GM21423 (cell line): ENCODE results near the gene CD36.

Experiments
- ATAC-seq: cut with Tn5 transposase; IDR thresholded peaks from one replicate; pipeline ENCODE4 v1.9.1; 2021; ENCODE audit warnings: mild to moderate bottlenecking, moderate library complexity; ENCODE audit not compliant: unreplicated experiment

CD36 gene

DNA sequence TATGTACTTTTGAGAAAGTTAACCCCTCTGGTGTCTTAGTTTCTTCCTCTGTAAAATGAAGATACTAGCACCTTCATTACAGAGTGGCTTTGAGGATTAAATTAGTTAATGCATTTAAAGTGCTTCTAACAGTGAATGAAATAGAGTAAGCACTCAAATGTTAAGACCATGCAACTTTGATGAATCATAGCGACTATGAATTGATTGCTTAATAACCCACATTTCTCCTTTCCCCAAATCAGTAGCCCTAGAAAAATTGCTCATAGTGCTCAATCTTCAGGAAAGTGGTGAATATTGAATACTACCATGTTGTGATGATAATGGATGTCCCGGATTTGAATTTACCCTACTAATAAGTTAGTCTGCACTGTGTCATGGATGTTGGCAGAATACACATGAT, 48.1 kb downstream of the CD36 start:
- ATAC-seq: no peak

DNA sequence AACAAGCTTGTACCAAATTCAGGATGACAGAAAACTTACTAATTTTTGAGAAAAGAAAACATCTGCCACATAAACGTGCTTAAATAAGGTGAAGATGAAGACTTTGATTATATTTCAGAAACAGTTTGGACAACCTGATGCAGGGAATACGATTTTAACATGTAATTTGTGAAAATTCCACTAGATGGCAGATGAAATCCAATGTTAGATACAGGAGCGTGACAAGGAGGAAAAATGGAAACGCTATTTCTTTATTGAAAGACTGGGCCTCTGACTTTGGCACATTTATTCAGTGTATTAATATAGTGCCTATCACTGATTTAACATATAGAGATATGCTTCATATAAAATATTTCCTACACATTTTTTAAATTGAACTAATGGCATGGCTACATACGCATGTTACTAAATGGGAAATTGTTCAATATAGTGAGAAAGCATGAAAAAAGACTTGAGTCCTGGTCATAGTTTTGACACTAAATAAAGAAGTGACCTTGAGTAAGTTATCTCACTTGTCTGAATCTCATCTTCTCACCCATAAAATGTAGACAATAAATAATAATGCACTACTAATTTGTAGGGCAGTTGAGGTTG, 60.7 kb downstream of the CD36 start:
- peak; percentile 75 for ATAC-seq

DNA sequence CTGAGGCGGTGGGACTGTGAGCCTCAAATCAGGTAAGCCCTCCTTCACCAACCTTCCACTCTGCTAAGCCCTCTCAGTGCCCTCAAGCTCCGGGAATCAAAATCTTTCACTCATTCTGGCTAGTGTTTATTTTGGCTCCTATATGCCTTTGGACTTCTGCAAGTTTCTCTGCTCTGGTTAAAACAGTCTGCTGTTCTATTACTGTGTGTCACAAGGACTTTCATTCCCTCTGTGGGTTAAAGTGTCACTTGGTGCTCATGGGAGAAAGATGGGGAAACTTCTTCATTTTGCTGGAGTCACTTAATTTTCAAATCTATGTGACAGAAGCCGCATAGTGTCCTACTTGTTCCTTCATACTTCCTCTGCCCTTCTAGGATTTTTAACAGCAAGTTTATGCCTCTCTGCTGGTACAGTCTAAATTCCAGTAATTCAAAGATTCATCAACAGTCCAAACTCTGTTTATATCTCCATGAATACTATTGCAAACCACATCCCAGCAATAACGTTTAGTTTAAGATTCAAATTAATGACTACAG, 61.3 kb downstream of the CD36 start:
- ATAC-seq: no peak

DNA sequence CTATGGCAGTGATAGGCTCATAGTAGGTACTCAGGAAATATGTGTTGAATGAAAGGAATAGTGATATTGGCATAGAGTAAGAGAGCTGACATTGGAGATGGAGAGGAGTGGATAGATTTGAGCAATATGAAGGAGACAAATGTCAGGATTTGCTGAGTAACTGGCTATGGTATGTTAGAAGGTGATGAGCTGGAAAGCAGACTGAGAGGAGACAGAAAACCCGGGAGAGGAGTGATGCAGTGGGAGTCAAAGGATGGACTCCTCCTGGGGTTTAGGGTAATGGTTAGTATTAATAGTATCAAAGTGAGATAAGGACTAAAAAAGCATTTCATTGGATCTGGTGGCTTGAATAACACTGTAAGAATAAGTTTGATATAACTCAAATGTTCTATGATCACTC, 64.8 kb downstream of the CD36 start:
- no peak for ATAC-seq

DNA sequence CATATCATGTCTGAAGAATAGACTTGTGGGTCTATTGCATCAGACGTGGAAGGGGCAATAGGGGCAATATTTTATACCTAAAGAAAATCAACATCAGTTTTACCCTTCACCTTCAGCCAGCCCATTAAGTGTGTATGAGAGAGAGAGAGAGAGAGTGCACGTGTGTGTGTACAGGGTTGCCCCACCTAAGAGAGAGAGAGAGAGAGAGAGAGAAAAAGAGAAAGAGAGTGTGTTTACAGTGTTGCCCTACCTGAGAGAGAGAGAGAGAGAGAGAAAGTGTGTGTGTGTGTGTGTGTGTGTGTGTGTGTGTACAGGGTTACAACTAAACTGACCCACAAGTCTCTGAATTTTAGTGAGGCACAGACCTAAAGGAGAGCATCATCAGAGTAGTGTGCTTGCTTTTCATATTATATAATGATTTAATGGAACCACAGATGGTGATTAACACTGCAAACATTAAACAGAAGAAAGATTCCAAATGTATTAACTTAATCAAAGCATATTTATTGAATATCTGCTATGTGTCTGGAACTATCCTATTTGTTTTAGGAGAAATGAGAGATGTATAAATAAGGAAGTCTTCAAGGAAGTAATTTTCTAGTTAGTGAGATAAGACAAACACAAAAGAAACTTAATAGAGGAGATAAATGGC, 66.8 kb downstream of the CD36 start:
- ATAC-seq: no peak

DNA sequence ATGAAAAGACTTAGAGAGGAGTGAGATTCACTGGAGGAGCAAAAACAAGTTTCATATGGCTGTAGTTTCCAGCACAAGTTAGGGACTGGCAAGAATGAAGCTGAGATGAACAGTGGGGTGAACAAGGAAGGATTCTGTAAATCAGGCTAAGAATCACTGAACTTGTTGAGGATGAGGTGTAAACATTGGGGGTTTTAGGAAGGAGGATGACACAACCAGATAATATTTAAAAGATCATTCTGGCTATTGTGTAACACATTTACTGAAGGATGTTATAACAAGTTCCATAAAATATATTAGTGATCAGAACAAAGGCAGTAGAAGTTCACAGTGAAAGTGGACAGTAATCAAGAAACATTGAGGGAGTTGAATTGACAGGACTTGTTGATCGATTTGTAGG, 68.9 kb downstream of the CD36 start:
- no peak for ATAC-seq

DNA sequence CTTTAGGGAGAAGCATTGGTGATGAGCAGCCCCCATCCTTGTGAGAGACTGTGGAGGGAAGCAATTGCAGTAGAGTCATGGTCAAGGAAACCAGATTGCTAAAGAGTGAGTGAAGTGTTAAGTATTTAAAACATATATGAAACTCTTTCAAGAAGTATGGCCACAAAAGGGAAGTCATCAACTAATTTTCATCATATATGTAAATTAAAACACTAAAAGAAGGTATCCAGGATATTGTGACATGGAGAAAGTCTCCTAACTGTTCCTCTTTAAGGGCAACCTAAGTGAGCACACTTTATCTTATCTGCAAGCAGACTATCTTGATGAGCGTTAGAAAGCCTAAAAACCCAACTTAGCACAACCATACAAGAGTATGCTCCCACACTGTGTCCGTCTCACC, 69.7 kb downstream of the CD36 start:
- no peak for ATAC-seq

DNA sequence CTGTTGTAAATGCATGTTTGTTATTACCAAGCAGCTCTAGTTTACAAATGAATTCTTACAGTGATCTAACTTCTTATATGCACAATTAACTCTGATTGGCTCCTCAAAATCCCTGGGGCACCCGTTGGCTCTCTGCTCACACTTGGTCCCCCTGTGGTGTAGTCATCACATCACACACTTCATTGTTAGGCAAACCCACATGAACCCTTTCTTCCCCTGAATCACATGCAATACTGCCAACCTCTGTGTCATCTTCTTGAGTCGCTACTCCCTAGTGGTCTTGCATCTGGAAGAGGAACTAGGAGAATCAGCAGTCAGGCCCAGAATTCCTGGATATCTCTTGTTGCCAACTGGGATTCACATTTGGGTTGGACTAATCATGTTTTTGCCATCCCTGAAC, 73.1 kb downstream of the CD36 start:
- no peak for ATAC-seq

DNA sequence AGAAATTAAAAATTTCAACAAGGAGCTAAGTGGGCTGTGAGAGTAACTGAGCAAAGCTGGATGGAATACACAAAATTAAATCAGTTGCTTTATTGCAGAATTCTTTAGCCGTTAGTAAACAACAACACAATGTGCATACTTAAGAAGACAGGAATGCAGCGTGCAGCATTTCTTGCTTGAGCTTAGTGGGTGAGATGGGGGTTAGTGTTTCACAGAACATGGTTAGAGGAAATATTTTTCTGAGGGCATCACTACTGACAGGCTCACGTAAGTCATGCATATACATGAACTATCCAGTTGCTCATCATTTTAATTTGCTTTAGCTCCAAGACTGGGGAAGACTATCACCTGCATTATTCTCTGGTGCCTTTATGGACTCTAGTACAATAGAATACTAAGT, 80.8 kb downstream of the CD36 start:
- no peak for ATAC-seq

DNA sequence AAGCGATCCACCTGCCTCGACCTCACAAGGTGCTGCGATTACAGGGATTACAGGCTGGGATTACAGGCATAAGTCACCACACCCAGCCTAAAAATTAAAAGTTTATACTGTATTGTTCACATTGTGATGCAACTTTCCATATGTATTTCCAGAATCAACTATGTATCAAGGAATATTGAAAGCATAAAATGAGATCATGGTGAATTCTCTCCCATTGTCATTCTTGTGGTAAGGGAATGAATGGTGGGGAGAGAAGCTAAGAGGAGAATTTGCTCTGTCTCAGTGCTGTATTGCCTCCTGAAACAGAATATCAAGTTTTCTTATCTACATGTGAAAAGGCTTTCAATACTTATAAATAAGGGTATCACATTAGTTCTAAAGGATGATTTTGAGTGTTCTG, 81.7 kb downstream of the CD36 start:
- no peak for ATAC-seq

DNA sequence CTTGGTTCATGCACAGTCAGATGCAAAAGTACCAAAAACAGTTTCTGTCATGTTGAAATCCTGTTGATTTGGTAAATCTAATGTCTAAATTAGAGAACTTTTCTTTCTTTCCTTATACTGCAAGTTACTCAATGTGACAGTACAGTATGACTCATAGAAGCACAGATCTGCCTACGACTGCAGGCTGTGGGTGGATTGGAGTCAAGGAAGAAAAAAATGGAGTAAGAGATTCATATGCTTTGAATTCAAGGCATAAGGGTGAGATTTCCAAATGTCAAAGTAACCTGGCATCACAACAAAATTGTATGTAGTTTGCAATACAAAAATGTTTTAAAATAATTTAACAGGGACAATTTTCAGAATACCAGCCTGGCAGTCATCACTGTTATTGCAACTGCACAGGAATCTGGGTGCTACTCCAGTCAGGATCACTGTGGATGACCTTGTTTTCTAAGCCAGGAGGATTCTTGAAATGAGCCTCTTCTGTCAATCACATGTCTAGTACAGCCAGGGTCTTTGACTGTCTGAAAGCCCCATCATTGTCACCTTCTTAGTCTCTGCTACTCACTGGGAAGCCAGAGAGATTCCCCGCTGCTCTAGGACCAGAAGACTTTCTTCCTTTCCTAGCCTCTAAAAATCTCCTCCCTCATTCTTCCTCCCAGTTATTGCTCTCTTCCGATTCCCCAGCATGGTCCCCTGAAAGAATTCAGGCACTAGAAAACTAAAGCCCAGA, 83.6 kb downstream of the CD36 start:
- ATAC-seq: no peak

DNA sequence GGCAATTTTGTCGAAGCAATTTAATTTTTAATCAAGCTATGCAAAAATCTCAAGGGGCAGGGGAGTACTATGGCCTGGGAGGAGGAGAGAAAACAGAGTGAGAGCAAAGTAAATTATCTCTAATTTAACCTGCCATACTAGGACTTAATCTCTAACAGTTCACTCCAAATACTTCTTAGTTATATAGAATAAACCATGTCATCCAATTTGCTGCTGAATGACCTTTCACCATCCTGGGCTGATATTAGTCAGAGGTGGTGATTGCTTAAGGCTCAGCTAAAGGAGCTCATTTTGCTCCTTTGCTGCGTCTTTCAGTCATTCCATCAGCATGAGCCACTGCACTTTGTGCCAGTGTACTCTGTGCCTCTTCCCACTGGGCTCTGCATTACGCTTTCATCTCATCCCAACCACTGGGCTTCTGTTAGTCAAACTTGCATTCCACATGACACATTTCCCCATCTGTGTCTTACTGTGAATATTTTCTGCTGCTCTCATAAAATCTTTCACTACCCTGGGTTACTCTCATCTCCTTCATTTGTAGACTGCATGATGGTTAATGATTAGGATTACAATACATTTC, 84.3 kb downstream of the CD36 start:
- ATAC-seq: no peak

DNA sequence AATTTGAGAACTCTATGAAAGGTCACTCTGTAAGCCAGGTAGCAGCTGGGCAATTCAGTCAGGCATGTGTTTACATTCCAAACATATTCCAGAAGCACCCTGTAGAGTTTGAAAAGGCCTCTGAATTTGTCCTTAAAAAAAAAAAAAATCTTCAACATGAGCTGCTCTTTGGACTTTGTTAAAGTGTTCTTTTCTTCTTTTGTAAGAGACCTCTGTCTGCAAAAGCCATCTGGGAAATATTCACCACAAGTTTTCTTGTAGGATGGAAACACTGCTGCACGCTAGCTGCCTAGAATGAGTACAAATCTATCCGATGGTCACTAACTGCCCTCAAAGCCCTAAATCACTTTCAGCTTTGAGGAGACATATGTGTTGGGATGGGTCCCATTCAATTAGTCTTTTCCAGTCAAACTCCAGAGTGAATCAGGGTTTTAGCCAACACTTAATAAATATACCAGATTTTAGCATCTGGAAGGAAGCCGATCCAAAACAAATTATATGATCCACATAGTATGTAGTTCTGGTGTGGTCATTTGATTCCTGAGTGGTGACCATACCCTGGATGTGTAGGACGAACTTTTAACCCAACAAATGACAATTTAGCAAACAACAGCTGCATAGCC, 85.9 kb downstream of the CD36 start:
- no peak for ATAC-seq

DNA sequence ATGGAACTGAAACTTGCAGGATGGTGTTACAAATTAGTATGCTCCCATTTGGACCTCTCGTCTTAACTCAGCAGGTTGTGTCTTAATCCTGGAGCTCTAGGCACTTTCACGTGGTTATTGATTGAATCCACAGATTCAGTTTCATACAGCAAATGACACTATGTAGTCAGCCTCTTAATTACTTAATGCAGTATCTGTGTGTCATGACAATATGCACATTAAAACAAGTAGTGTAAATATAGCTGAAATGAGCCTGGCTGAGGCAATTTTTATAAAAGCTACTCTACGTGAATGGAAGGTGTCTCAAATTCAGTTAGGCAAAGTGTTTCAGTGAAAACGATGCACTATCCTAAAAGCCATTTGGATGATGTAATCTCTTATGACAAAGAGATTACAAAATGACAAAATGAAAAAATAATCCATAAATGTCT, 86.8 kb downstream of the CD36 start:
- ATAC-seq: no peak
